Dendritic cell treated with granulocyte-macrophage colony-stimulating factor and Interleukin-4, amounts not matched to agents 40 ng/mL and 50 ng/mL, for 4 days (primary cell): ENCODE data around the gene DUXA.
"Not testable (repeated sequence)": the region's sequence is repeated elsewhere in the genome, so short reads cannot be mapped to it uniquely, and the experiment has no call there.

Experiments
- H3K27ac Mint-ChIP-seq: one replicate; pipeline ENCODE4 v1.8.0; 2022; ENCODE audit warnings: mild to moderate bottlenecking, mixed read lengths
- H3K27me3 Mint-ChIP-seq: one replicate; pipeline ENCODE4 v1.8.0; 2022; ENCODE audit warnings: mild to moderate bottlenecking, mixed read lengths
- H3K36me3 Mint-ChIP-seq: one replicate; pipeline ENCODE4 v1.8.0; 2022; ENCODE audit warnings: low read depth, mixed read lengths
- H3K4me1 Mint-ChIP-seq: one replicate; pipeline ENCODE4 v1.8.0; 2022; ENCODE audit warnings: low read depth, mixed read lengths
- H3K4me3 Mint-ChIP-seq: one replicate; pipeline ENCODE4 v1.8.0; 2022; ENCODE audit warnings: mild to moderate bottlenecking, moderate library complexity, mixed read lengths
- H3K9me3 Mint-ChIP-seq: one replicate; pipeline ENCODE4 v1.8.0; 2022; ENCODE audit warnings: mixed read lengths
- intact Hi-C: fragments of 100-400 bp; cut with micrococcal nuclease; formaldehyde crosslinking; loops from one replicate; pipeline ENCODE4 v1.15.0; 2022

DUXA gene

DNA sequence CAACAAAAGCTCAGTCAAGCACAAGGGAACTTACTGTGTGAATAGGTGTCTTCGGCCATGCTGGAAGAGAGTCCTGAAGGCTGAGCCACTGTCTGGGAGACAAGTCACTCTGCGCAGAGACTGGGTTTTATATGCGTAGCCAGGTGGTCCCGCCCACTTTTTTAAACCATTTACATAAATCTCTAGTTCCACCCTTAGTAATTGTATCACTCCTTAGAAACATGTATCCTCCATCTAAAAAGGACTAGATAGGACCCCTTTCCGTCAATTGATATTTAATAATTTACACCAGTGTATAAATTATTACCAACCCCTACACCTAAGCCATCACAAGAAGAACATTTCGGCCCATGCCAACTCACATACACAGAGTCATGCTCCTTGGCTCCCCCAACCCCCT lies at the start of gene DUXA:
Gene DUXA, minus strand, starts transcription at position 101 of the 400 bp plus-strand sequence. Its CDS starts 42 bp downstream, at position 59.
- intact Hi-C loops: no loop called here
- Mint-ChIP-seq H3K27me3 (peaks cover 4% of the 10 kb centered on the region), H3K27ac (no peak within 1 kb of the TSS), H3K36me3 (no peaks in the 10 kb centered on the region), H3K4me1 (peaks cover 9% of the 10 kb centered on the region), H3K9me3 (peaks cover 40% of the 10 kb centered on the region), H3K4me3 (no peak within 1 kb of the TSS)

DNA sequence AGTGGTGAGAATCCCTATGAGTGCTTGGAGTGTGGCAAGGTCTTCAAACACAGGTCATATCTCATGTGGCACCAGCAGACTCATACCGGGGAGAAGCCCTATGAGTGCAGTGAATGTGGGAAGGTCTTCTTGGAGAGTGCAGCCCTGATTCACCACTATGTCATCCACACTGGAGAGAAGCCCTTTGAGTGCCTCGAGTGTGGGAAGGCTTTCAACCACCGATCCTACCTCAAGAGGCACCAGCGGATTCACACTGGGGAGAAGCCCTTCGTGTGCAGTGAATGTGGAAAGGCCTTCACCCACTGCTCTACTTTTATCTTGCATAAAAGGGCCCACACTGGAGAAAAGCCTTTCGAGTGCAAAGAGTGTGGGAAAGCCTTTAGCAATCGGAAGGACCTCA lies 44.8 kb upstream of the DUXA start:
- intact Hi-C loops: no loop called here
- no peak overlapping the region for H3K4me3 Mint-ChIP-seq
- peaks cover 86% of the 10 kb centered on the region for H3K36me3 Mint-ChIP-seq
- no peaks in the 10 kb centered on the region for H3K27me3 Mint-ChIP-seq
- no peaks in the 10 kb centered on the region for H3K4me1 Mint-ChIP-seq
- H3K27ac Mint-ChIP-seq: no peak overlapping the region
- peaks cover 37% of the 10 kb centered on the region for H3K9me3 Mint-ChIP-seq

DNA sequence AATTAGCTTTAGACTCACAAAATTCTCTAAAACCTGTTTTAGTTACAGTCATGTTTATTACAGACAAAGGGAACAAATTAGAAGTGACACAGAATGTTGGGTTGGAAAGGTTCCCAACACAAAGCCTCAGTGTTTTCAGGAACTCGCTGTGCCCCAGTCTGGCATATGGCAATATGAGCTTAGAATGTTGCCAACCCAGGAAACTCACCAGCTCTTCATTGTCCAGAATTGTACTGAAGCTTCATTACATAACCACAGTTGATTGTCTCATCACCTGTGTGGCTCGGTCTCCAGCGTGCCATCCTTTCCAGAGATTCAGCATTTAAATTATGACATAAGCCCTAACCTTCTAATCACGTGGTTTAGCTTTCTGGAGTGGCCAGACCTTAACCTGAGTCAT lies 43.1 kb upstream of the DUXA start:
- H3K9me3 Mint-ChIP-seq: peaks cover 37% of the 10 kb centered on the region
- intact Hi-C loops: no loop called here
- H3K27me3 Mint-ChIP-seq: no peaks in the 10 kb centered on the region
- H3K27ac Mint-ChIP-seq: no peak overlapping the region
- no peak overlapping the region for H3K4me3 Mint-ChIP-seq
- H3K4me1 Mint-ChIP-seq: no peaks in the 10 kb centered on the region
- H3K36me3 Mint-ChIP-seq: peaks cover 94% of the 10 kb centered on the region

DNA sequence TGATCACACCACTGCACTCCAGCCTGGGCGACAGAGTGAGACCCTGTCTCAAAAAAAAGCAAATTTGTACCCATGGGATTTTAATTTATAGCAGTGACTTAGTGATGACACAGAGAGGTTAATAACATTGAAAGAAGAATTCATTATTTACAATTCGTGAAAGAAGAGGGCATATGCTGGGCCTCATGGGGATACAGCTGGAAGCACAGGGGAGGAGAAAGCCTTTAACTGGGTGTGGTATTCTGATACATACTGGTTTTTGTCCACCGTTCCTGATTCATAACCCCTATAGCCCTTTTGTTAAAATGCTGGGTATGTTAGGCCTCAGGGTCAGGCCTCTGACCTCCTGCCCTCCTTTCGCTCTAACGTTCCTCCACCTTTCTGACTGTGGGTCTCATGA lies 34.9 kb upstream of the DUXA start:
- Mint-ChIP-seq H3K27me3 (no peaks in the 10 kb centered on the region), H3K4me1 (peaks cover 12% of the 10 kb centered on the region), H3K4me3 (no peak overlapping the region), H3K9me3 (peaks cover 43% of the 10 kb centered on the region), H3K27ac (no peak overlapping the region), H3K36me3 (peaks cover 100% of the 10 kb centered on the region)
- intact Hi-C loops: no loop called here

DNA sequence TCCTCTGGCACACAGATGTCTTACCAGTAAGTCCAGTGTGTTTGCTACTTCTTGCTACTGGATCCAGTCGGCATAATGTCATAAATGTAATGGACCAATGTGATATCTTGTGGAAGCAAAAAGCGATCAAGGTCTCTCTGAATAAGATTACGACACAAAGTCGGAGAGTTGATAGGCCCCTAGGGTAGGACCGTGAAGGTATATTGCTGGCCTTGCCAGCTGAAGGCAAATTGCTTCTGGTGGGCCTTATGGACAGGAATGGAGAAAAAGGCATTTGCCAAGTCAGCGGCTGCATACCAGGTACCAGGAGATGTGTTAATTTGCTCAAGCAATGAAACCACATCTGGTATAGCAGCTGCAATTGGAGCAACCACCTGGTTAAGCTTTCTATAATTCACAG lies 30.6 kb upstream of the DUXA start:
- H3K27me3 Mint-ChIP-seq, H3K4me3 Mint-ChIP-seq, intact Hi-C loops, H3K27ac Mint-ChIP-seq: not testable (repeated sequence)
- peaks cover 58% of the 10 kb centered on the region for H3K9me3 Mint-ChIP-seq
- peaks cover 25% of the 10 kb centered on the region for H3K4me1 Mint-ChIP-seq
- H3K36me3 Mint-ChIP-seq: peaks cover 100% of the 10 kb centered on the region

DNA sequence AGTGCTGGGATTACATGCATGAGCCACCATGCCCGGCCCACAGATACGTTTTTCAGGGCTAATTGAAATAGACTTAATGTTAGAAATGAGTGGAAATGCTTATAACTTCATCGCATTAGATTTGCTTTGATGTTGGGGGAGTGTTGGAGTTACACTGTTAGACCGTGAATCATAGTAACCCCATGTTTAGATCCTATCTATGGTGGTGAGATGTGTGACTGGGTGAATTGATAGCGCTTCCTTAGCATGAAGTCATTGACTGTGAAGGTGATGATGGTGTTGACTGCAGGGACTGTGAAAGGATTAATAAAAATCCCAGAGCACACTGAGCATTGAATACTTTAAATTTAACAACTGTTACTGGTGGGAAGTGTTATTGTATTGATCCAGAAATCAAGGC lies 25.7 kb upstream of the DUXA start:
- no peak overlapping the region for H3K27ac Mint-ChIP-seq
- intact Hi-C loops: no loop called here
- no peaks in the 10 kb centered on the region for H3K27me3 Mint-ChIP-seq
- peaks cover 36% of the 10 kb centered on the region for H3K4me1 Mint-ChIP-seq
- peaks cover 80% of the 10 kb centered on the region for H3K36me3 Mint-ChIP-seq
- peak overlapping the region; percentile 88 for H3K4me3 Mint-ChIP-seq
- peaks cover 47% of the 10 kb centered on the region for H3K9me3 Mint-ChIP-seq

DNA sequence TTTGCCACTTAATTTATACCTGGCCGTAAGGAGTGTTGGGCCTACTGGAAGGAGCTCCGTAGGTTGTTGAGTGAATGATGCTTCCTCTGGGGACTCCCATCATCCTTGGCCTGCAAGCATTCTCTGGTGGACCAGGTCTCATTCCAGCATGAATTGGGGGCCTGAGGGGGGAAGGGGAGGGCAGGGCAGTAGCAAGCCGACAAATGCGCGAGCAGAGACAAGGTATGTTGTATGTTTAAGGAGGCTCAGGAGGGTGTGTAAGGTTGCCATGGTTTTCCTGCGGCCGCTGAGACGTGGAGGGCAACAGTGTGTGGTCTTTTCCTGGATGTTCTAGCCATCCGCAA lies 24.8 kb upstream of the DUXA start:
- H3K4me1 Mint-ChIP-seq: peaks cover 36% of the 10 kb centered on the region
- H3K27ac Mint-ChIP-seq: peak overlapping the region; percentile 91
- no peaks in the 10 kb centered on the region for H3K27me3 Mint-ChIP-seq
- intact Hi-C loops: no loop called here
- peaks cover 54% of the 10 kb centered on the region for H3K9me3 Mint-ChIP-seq
- peak overlapping the region; percentile 88 for H3K4me3 Mint-ChIP-seq
- H3K36me3 Mint-ChIP-seq: peaks cover 71% of the 10 kb centered on the region

DNA sequence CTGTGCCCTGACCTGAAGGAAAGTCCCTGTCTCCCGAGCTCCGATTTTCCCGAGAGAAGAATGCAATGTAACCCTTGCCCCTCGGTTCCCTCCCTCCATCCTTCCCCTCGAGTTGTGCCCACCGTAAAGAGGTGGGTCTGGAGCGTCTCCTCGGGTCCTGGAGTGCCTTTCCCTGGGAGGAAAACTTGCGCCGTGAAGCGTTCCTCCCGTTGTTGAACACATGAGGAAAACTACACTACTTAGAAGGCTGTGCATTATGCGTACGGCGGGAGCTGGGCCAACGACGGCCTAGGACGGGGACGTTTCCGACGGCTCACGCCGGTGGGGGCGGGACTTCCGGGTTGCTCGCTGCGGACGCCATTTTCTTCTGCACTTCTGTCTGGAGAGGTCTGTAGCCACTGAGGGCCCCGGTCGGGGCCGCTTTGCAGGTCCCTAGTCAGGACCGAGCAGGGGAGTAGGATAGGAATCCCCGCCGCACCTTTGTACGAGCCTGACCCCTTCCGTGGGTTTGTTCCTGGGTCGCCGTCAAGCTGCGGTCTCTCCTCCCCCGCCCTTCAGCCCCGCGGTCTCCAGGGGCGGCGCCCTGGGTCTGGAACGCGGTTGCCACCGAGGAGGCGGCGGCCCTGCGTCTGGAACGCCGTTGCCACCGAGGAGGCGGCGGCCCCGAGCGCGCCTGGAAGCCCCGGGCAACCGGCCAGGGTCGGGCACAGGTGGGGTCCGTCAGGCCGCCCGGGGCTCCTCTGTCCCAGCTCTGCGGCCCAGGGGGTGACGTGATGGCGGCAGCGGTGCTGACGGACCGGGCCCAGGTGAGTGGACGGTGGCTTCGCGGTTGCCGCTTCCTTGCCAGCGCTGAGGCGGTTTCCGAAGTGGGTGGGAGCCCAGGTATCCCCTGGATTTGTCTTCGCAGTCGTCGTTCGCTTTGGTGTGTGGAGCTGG lies 24.1 kb upstream of the DUXA start, which contains the start of gene ZNF264:
Gene ZNF264, plus strand, starts transcription at position 360 of the 936 bp plus-strand sequence. Its CDS starts 414 bp downstream, at position 774.
- no peaks in the 10 kb centered on the region for H3K27me3 Mint-ChIP-seq
- H3K36me3 Mint-ChIP-seq: peaks cover 64% of the 10 kb centered on the region
- intact Hi-C loops: no loop called here
- H3K9me3 Mint-ChIP-seq: peaks cover 50% of the 10 kb centered on the region
- H3K27ac Mint-ChIP-seq: peak within 1 kb of the TSS; percentile 91
- peaks cover 30% of the 10 kb centered on the region for H3K4me1 Mint-ChIP-seq
- H3K4me3 Mint-ChIP-seq: peak within 1 kb of the TSS; percentile 88

DNA sequence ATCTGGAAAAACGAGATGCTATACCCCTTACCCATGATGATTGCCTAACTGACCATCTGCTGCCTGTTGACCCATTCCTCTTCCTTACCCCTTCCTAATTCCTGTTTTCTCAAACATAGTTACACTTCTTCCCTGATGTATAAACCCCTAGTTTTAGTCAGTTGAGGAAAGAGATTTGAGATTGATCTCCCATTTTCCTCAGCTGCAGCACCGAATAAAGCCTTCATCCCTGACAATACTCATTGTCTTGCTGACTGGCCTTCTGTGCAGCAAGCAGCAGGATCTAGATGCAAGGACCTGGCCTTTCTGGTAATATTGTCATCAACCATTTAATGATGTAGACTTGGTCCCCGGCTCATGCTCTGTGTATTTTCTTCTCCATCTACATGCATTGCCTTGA lies 23.0 kb upstream of the DUXA start:
- intact Hi-C loops: no loop called here
- Mint-ChIP-seq H3K36me3 (peaks cover 53% of the 10 kb centered on the region), H3K9me3 (peaks cover 54% of the 10 kb centered on the region), H3K27me3 (no peaks in the 10 kb centered on the region), H3K4me3 (peak overlapping the region; percentile 20), H3K27ac (no peak overlapping the region), H3K4me1 (peaks cover 30% of the 10 kb centered on the region)

- H3K4me1 Mint-ChIP-seq: peaks cover 12% of the 10 kb centered on the region
- H3K9me3 Mint-ChIP-seq: peaks cover 25% of the 10 kb centered on the region
- no peaks in the 10 kb centered on the region for H3K36me3 Mint-ChIP-seq
- peaks cover 7% of the 10 kb centered on the region for H3K27me3 Mint-ChIP-seq
- peak overlapping the region; percentile 69 for H3K4me3 Mint-ChIP-seq
- intact Hi-C loops: no loop called here
- no peak overlapping the region for H3K27ac Mint-ChIP-seq
Observed at GRCh38 chr19:57171551-57172081, 4.3 kb upstream of the DUXA start.

DNA sequence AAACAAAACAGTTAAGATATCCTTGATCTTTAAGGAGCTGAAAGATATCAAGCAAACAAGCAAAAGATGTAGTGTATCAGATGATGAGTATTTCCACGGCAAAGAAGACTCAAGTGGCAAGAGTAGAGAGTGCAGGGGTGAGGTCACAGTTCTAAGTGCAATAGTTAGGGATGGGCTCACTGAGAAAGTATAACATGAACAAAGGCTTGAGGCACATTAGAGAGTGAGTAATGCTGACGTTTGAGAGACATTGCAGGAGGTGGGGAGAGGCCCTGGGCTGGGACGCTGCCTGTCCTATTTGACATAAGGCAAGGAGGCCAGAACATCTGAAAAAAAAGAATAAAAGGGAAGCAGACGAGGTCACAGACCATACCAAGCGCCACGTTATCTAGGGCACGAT lies 1.4 kb downstream of the DUXA start:
- H3K4me3 Mint-ChIP-seq: no peak overlapping the region
- H3K36me3 Mint-ChIP-seq: no peaks in the 10 kb centered on the region
- H3K4me1 Mint-ChIP-seq: no peaks in the 10 kb centered on the region
- no peaks in the 10 kb centered on the region for H3K27me3 Mint-ChIP-seq
- intact Hi-C loops: no loop called here
- H3K27ac Mint-ChIP-seq: no peak overlapping the region
- H3K9me3 Mint-ChIP-seq: peaks cover 47% of the 10 kb centered on the region

GRCh38 chr19:57161985-57162539 lies 5.2 kb downstream of the DUXA start:
- Mint-ChIP-seq H3K27me3 (no peaks in the 10 kb centered on the region), H3K4me1 (no peaks in the 10 kb centered on the region), H3K27ac (no peak overlapping the region), H3K36me3 (no peaks in the 10 kb centered on the region), H3K4me3 (no peak overlapping the region), H3K9me3 (peaks cover 78% of the 10 kb centered on the region)
- intact Hi-C loops: no loop called here

DNA sequence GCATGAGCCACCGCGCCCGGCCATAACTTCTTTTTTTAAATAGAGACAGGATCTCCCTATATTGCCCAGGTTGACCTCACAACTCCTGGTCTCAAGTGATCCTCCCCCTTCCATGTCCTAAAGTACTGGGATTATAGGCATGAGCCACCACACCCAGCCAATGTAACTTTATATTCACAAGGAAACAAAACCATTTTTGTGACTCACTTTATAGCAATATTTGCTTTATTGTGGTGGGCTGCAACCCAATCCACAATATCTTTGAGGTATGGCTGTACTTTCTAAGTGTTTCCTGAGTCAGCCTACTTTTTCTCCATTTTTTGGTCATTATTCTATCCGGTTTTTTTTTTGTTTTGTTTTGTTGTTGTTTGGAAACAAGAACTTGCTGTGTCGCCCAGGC lies 14.4 kb downstream of the DUXA start:
- H3K9me3 Mint-ChIP-seq: peaks cover 75% of the 10 kb centered on the region
- H3K4me1 Mint-ChIP-seq: no peaks in the 10 kb centered on the region
- intact Hi-C loops: no loop called here
- no peaks in the 10 kb centered on the region for H3K27me3 Mint-ChIP-seq
- H3K27ac Mint-ChIP-seq: no peak overlapping the region
- no peaks in the 10 kb centered on the region for H3K36me3 Mint-ChIP-seq
- H3K4me3 Mint-ChIP-seq: no peak overlapping the region

GRCh38 chr19:57141699-57142098 lies 25.6 kb downstream of the DUXA start:
- Mint-ChIP-seq H3K36me3 (no peaks in the 10 kb centered on the region), H3K27ac (no peak overlapping the region), H3K4me3 (no peak overlapping the region), H3K4me1 (no peaks in the 10 kb centered on the region), H3K27me3 (no peaks in the 10 kb centered on the region), H3K9me3 (peaks cover 77% of the 10 kb centered on the region)
- intact Hi-C loops: no loop called here
